HEK293T (cell line): ENCODE results near the gene HS3ST4.

Source experiments
- BHLHE40 ChIP-seq: fragments of 450-650 bp; IDR thresholded peaks from 2 replicates; pipeline ENCODE4 v1.6.1; 2016; ENCODE audit warnings: mild to moderate bottlenecking, moderate library complexity, borderline replicate concordance
- FOXA1 ChIP-seq: fragments of 450-650 bp; IDR thresholded peaks from 2 replicates; pipeline ENCODE4 v1.6.1; 2016; ENCODE audit warnings: mild to moderate bottlenecking
- FOXK2 ChIP-seq: fragments of 450-650 bp; IDR thresholded peaks from 2 replicates; pipeline ENCODE4 v1.6.1; 2016; ENCODE audit warnings: mild to moderate bottlenecking
- FOXM1 ChIP-seq: fragments of 450-650 bp; IDR thresholded peaks from 2 replicates; pipeline ENCODE4 v1.6.1; 2017; ENCODE audit warnings: mild to moderate bottlenecking, borderline replicate concordance
- HDGF ChIP-seq: fragments of 450-650 bp; IDR thresholded peaks from 2 replicates; pipeline ENCODE4 v1.6.1; 2017; ENCODE audit warnings: antibody characterized with exemption, borderline replicate concordance
- L3MBTL2 ChIP-seq: fragments of 450-650 bp; conservative IDR thresholded peaks from 2 replicates; pipeline ENCODE4 v1.6.1; 2016; ENCODE audit warnings: mild to moderate bottlenecking
- NFRKB ChIP-seq: fragments of 450-650 bp; IDR thresholded peaks from 2 replicates; pipeline ENCODE4 v1.6.1; 2016; ENCODE audit warnings: mild to moderate bottlenecking, moderate library complexity
- SP1 ChIP-seq: fragments of 450-650 bp; IDR thresholded peaks from 2 replicates; pipeline ENCODE4 v1.6.1; 2017
- SUZ12 ChIP-seq: fragments of 450-650 bp; IDR thresholded peaks from 2 replicates; pipeline ENCODE4 v1.6.1; 2016; ENCODE audit warnings: mild to moderate bottlenecking
- TARDBP ChIP-seq: fragments of 450-650 bp; IDR thresholded peaks from 2 replicates; pipeline ENCODE4 v1.6.1; 2016
- ZNF384 ChIP-seq: fragments of 450-650 bp; IDR thresholded peaks from 2 replicates; pipeline ENCODE4 v1.6.1; 2016
- TF ChIP-seq, protein P1 (sequence below): fragments of 450-650 bp; IDR thresholded peaks from 2 replicates; pipeline ENCODE4 v1.6.1; 2016

DNA sequence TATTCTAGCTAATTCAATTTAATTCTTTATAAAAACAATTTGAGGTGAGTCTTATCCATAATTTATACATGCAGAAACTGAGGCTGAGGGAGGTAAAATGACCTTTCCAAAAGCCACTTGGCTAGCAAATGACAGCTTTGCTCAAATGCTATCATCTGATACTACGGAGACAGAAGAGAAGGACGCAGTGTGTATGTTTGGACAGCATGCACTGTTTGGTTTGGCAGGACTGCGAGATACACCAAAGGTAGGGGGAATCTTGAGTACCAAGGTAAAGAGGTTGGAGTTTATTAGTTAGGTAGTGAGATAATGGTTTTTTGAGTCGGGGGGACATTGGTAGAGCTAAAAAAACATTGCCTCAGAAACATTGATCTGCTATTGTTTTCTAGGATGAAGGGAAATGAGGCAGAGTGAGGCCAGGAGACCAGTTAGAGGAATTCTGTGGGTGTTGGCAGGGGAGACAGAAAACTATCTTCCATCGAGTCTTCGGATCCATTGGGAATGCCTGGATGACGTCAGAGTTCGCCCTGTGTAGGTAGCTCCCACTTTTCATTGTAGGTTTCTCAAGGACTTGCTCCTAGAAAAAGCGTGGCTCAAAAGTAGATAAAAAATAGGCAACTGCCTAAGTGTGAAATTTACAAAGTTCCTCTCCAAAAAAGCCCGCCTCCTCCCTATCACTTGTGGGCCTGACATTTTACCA is 2.5 kb upstream of the HS3ST4 start:
- TF ChIP-seq SUZ12 (no peak), FOXM1 (no peak), FOXA1 (no peak), ZNF384 (no peak), SP1 (no peak), L3MBTL2 (no peak), HDGF (no peak), FOXK2 (no peak), BHLHE40 (no peak), TARDBP (no peak), NFRKB (no peak)
- TF ChIP-seq, protein P1, sequence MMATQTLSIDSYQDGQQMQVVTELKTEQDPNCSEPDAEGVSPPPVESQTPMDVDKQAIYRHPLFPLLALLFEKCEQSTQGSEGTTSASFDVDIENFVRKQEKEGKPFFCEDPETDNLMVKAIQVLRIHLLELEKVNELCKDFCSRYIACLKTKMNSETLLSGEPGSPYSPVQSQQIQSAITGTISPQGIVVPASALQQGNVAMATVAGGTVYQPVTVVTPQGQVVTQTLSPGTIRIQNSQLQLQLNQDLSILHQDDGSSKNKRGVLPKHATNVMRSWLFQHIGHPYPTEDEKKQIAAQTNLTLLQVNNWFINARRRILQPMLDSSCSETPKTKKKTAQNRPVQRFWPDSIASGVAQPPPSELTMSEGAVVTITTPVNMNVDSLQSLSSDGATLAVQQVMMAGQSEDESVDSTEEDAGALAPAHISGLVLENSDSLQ, result no peak
